Ureter (tissue), 1 donor: ENCODE results near the gene JMY. TPM values are rescaled to one million over a fixed set of nuclear protein-coding genes. Genes with fewer than 3 reads are reported as not detected.
"Not testable (repeated sequence)": the region's sequence is repeated elsewhere in the genome, so short reads cannot be mapped to it uniquely, and the experiment has no call there.

Experiments used
- DNase-seq: peaks from one replicate; pipeline ENCODE4 v3.0.0-alpha.2; 2020; ENCODE audit warnings: low spot score
- total RNA-seq: library from RNA; stranded (reverse); gene quantifications from one replicate; pipeline ENCODE4 v1.2.4, GENCODE V29; 2023
- donor health status: DM: yes; HTN: yes; CAD: no.

Gene JMY
- total RNA-seq, 1 donor from 2014 or later: 16.0 TPM

DNA sequence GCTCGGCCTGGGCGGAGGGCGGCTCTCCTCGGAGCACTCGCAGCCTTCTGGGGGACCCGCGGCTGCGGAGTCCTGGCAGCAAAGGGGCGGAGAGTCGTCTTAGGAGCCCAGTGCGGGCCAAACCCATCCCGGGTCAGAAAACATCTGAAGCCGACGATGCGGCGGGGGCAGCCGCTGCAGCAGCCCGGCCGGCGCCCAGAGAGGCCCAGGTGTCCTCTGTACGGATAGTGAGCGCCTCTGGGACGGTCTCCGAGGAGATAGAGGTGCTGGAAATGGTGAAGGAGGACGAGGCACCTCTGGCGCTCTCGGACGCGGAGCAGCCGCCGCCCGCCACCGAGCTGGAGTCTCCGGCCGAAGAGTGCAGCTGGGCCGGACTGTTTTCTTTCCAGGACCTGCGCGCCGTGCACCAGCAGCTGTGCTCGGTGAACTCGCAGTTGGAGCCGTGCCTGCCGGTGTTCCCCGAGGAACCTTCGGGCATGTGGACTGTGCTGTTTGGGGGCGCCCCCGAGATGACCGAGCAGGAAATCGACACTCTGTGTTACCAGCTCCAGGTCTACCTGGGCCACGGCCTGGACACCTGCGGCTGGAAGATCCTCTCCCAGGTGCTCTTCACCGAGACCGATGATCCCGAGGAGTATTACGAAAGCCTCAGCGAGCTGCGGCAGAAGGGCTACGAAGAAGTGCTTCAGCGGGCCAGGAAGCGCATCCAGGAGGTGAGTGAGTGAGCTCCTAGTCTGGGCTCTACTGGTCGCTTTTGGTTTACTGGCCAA, 1.2 kb downstream of the JMY start:
- peak; percentile 59 for DNase-seq

DNA sequence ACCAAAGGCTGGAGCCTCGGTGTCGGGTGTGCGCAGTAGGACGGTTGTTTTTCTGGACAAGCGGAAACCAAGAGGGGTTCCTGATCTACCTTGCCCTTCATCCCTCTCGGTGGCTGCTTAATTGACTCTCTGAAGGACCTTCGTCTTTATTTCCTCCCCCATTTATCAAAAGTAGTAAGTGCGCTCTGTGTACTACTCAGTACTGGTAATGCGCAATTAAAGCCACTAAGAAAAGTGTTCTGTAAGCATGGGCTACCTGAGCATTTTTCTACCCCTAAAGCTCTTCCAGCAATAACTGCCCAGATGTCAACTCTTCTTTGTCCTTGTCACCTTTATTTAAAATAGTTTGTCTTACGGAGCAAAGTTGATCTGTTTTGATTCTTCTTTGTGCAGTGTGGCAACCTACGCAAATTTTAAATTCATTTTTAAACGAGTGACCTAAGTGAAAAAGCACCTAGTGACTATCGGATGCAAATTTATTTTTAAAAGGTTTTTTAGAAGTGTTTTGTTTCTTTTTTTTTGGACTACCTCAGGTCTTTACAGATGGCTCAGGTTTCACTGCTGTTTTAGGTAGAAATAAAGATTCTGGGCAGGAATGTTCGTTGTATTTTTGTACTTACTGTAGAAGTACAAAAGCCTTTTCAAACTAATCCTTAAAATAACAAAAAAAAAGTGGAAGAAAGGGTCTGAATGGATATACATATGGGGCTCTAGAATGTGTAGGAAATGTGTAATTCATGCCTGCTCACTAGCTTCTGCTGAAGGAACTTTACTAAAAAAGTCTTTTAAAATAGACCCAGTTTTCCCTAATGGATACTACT, 2.0 kb downstream of the JMY start:
- no peak for DNase-seq

DNA sequence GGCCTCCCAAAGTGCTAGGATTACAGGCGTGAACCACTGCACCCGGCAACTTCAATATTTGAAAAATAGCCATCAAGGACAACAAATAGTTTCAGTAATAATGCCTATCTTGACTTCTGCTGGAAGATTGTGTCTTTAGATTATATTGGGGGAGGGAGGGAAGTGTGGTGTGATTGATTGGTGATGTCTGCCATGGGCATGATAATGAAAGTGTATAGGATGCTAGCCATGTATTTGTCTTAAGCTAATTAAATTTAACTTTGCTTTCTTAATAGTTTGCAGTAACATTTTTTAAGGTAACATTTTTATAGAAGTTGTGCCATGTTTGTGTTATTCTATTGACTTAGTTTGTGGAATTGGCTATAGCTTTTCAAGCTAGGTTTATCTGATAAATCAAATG, 4.6 kb downstream of the JMY start:
- no peak for DNase-seq

DNA sequence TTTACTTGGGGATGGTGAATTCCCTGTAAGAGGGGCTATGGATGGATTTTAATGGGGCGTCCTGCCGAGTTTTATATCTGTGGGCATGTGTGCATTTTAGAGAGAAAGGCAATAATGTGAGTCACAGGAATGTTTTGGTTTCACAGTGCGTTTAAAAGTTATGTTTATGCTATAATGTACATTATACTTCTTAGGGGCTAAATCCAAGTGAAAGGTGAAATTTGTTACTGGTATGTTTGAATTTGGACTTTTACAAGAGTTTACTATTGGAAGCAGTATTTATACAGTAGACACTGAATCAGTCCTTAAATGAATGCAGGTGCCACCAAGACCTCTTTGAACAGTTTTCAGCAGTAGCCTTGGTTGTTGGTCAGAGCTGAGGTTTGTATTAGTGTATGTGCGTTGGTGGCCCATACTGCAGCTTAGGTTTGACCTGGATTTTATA, 5.6 kb downstream of the JMY start:
- DNase-seq: no peak

DNA sequence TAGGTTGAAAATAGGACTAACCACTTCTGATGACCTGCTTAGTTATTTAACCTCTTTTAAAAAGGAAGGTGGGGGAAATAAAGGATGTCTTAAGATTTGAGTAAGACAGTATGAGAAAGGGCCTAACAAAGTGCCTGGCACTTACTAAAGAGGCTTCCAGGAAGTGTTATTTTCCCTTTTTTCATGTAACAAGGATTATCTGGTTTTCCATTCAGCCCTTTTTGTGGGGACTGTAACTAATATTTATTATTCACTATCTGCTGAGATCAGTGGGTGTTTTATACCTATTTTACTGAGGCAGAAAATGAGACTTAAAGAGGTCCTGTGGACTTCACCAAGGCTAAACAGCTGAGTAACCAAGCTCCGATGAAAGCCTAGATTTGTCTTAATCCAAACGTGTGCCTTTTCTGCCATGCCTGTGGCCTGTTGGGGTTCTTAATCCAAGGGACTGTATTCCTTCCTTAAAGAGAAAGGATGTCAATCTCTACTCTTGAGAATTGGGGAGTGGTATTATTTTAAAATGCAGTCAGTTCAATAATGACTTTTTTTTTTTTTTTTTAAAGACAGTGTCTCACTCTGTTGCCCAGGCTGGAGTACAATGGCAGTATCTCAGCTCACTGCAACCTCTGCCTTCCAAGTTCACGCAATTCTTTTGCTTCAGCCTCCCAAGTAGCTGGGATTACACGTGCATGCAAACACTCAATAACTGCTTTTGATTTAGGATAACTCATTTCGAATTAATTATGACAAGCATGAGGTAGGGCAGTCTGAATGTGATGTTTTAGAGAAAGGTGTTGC, 6.5 kb downstream of the JMY start:
- no peak for DNase-seq

DNA sequence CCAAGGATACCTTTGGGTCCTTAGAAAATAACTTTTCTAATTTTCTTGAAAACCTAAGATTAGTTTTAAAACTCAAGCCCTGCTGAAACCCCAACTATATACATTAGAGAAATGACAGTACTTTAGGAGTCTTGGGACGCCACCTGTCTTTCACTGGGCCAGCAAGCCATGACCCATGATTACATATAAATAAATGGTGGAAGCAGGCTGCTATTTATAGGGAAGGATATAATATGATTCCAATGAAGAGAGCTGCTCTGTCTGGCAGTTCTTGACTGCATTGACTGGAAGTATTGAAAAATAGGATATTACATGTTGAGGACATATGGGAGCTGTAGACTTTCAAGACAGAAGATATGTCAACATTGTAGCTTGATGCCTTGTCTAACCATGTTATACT, 7.3 kb downstream of the JMY start:
- DNase-seq: no peak

DNA sequence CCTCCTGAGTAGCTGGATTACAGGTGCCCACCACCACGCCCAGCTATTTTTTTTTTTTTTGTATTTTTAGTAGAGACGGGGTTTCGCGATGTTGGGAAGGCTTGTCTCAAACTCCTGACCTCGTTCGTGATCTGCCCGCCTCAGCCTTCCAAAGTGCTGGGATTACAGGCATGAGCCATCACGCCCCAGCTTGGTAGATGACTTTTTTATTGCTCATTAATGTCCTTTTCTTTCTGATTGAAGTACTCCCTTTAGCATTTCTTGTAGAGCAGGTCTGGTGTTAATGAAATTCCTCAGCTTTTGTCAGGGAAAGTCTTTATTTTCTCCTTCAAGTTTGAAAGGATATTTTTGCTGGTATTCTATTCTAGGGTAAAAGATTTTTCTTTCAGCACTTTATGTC, 18.1 kb downstream of the JMY start:
- not testable (repeated sequence) for DNase-seq

DNA sequence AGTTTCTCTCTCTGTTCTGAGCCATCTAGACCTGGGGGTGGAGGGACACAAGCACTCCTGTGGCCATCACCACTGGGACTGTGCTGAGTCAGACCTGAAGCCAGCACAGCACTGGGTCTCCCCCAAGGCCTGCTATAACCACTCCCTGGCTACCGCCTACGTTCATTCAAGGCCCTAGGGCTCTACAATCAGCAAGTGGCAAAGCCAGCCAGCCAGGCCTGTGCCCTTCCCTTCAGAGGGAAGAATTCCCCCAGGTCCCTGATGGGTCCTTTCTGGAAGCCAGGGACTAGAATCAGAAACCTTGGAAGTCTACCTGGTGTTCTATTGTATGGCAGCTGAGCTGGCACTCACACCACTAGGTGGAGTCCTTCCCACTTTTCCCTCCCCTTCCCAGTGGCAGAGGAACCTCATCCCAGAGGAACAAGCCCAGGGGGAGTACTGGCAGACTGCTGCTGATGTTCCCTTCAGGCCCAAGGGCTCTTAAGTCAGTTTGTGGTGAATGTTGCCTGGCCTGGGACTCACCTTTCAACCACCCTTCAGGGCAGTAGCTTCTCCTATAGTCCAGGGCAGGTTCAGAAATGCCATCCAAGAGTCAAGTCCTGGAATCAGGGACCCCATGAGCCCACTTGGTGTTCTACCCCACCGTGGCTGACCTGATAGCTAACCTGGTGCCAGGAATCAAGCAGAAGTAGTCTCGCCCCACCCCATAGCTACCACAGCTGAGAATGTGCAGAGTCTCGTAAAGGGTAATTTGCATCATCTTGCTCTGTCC, 20.0 kb downstream of the JMY start:
- no peak for DNase-seq

DNA sequence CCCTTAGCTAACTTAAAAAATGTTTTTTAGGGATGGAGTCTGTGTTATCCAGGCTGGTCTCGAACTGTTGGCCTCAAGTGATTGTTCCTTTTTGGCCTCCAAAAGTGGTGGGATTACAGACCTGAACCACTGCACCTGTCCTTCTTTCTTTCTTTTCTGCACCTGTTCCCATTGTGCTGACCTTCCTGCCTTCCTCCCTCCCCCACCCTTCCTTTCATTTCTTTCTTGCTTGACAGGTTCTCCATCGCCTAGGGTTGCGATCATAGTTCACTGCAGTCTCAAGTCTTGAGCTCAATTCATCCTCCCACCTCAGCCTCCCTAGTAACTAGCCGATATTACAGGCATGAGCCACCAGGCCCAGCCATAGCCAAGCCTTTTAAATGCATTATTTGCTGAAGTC, 20.6 kb downstream of the JMY start:
- DNase-seq: no peak

DNA sequence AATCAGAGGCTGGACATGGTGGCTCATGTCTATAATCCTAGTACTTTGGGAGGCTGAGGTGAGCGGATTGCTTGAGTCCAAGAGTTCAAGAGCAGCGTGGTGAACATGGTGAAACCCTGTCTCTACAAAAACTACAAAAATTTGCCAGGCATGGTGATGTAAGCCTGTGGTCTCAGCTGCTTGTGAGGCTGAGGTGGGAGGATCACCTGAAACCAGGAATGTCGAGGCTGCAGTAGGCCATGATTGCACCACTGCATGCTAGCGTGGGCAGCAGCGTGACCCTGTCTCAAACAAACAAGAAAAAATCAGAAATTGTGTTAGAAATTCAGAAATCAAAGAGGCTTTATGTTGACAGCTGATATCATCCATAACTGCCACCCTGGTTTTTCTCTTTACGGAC, 21.4 kb downstream of the JMY start:
- DNase-seq: no peak

DNA sequence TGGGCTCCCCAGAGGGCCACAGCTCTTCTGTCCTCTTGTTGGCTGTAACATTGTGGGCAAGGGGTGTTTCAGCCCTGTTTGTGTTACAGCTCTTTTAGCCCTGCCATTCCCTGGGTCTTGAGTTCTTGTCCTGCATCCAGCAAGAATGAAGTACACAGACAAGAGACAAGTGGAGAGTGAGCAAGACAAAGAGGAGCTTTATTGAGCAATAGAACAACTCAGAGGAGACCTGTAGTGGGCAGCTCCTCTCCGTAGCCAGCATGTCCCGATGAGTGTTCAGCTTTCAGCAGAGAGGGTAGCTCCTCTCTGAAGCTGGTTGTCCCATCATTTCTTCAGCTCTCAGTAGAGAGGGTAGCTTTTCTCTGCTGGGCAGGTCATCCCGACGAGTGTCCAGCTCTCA, 22.9 kb downstream of the JMY start:
- DNase-seq: no peak

DNA sequence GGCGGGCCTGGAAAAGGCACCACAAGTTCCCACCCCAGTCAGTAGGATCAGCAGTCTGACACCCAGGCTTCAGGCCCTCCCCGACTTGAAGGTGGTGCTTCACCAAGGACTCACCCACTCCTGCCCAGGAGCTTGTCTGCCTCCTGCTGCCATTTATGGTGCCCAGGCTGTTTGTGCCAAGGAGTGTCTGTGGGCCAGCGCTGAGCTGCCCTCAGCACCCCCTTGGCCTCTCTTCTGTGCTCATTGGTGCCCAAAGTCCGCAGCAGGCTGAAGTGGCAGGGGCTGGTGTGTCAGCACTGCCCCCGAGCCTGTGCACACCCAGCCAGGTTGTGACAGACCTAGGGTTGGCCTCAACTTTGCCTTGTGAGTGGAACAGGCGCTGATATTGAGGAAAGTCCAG, 23.5 kb downstream of the JMY start:
- DNase-seq: no peak

DNA sequence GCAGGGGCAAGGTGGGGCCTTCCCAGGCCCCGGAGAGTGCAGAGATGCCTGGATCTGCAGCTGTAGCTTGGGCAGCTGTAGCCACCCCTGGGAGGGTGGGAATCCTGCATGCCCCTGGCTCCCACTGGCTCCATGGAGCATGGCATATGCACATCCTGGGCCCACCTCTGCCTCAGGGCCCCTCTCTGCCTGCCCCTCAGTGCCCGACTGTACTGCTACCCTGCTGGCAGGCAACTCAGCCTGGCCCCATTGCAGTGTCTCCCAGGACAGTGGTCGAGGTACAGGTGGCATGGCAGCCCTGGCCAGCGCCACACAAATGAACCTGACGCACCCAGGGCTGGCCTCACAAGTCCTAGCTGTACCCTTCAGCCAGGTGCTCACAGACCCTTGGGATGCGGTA, 23.9 kb downstream of the JMY start:
- DNase-seq: no peak

DNA sequence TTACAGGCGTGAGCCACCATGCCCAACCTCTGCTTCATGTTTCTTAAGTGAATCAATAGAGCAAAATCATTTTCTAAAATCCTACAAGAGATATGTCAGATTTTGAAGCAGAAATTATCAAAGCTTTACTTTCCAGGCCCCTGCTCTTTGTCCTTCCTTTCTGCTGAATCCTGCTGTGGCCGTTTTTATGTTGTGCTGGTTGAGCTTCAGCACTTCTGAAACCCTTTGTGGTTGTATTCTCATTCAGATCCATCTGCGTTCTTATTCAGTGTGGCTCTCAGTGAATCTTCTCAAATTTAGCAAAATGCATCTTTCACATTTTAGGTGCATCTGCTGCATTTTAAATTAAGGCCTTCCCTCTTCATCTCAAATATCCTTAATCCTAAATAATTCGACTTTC, 26.0 kb downstream of the JMY start:
- no peak for DNase-seq

DNA sequence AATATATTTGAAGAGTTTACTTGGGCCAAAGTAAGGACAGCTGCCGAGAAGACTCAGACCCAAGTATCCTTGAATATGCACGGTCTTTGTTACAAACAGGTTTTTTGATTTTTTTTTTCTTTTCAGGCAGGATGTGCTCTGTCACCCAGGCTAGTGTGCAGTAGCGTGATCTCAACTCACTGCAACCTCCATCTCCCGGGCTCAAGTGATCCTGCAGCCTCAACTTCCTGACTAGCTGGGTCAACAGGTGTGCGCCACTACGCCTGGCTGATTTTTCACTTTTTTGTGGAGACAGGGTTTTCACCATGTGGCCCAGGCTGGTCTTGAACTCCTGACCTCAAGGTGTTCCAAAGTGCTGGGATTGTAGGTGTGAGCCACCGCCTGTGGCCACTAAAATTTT, 27.4 kb downstream of the JMY start:
- no peak for DNase-seq

DNA sequence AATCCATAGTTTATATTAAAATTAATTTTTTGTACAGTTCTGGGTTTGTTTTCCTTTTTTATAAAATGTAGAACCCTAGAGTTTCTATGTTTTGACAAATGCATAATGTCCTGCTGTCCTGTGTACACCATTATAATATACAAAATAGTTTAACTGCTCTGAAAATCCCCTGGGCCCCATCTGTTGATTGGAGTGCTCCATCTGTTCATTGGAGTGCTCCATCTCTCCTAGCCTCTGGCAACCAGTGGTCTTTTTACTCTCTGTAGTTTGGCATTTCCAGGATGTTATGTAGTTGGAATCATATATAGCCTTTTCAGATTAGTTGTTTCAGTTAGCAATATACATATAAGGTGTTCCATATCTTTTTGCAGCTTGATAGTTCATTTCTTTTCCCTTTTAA, 31.2 kb downstream of the JMY start:
- no peak for DNase-seq

DNA sequence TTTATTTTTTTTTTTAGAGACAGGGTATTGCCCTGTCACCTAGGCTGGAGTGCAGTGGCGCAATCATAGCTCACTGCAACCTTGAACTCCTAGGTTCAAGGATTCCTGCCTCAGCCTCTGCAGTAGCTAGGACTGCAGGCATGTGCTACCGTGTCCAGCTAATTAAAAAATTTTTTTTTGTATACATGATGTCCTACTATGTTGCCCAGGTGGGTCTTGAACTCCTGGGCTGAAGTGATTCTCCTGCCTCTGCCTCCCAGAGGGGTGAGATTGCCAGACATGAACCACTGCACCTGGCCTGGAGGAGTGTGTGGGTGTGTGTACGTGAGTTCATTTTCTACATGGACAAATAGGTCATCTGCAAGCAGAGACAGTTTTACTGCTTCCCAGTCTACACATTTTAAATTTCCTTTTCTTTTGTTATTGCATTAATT, 33.8 kb downstream of the JMY start:
- no peak for DNase-seq

DNA sequence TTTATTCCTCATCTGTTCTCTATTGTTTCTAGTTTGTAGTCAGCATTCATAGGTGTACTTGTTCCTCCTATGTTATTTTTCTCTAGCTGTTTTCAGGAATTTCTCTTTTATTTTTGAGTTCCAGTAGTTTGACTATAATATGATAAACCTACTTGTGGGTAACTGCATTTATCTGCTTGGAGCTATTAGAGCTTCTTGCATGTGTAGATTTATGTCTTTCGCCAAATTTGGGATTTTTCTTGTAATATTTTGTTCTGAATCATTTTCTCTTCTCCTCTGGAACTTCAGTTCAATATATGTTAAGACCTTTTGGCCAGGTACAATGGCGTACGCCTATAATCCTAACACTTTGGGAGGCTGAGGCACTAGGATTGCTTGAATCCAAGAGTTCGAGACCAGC, 37.4 kb downstream of the JMY start:
- DNase-seq: no peak

DNA sequence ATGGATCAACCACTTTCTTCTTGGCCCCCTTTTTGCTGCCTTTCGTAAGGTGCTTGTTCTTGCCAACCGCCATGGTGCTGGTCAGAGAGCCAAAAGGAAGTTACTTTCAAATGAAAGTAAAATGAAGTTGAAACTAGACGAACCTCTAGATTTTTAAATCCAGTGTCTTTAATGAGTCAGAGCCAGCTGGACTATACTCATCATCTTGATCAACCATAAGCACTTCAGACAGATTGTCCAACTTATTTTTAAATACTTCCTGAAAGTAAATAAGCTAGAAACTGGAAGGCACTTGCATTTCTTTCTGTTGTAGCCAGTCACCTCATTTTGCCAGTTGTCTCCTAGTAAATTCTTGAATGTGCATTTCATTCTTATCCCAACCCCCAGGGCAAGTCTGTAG, 48.9 kb downstream of the JMY start:
- DNase-seq: no peak

DNA sequence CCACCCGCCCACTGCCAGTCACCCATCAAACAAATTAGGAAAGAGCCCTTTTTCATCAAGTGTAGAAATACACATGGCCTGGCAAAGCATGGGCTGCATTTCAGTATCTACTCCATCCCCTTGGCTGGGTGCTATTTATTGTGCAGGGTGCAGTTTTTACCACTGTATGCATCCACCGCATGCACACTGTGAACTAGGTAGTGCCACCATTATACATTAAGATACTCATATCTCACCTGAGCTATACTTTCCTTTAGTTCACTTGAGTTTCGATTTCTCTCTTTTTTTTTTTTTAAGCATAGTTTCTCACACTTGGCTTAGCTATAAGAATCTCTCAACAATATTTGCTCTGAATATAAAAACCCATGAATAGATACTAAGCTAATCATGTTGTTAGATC, 49.4 kb downstream of the JMY start:
- DNase-seq: no peak

DNA sequence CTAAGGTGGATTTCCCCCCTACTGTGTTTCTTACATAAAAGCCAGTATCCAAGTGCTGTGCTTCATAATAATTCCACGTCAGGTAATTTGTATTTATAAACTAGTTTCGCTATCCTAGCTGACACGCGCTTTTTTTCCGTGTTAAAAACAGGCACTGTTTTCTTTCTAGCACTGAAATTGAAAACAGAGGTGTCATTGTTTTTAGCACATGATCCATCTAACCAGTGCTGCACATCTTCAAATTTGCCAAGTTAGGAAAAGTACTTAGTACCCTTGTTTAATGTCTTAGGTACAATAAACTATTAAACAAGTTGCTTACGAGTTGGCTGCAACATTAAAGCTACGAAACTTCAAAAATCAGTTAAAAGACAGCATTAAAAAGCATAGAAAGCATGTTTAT, 49.9 kb downstream of the JMY start:
- no peak for DNase-seq

DNA sequence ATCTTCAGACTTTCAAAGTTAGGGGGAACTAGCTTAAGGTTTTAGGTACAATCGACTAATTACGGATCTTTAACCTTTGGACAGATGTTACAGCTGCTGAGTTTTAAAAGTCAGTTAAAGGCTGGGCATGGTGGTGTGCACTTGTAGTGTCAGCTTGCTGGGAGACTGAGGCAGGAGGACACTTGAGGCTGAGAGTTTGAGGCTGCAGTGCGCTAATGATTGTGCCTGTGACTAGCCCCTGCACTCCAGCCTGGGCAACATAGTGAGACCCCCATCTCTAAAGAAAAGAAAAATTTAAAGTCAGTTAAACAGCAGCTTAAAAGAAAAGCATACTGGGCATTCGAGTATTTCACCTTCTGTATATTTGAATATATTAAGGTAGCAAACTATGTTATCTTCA, 51.4 kb downstream of the JMY start:
- DNase-seq: no peak
